Hematopoietic multipotent progenitor cell treated with erythropoietin and hydrocortisone succinate and interleukin-3 and kit ligand, for 8 days (in vitro differentiated cells): ENCODE measurements around the gene GPC6.

Experiments used
- DNase-seq: peaks from one replicate; pipeline ENCODE4 v3.0.0-alpha.2; 2015

GPC6 gene

DNA sequence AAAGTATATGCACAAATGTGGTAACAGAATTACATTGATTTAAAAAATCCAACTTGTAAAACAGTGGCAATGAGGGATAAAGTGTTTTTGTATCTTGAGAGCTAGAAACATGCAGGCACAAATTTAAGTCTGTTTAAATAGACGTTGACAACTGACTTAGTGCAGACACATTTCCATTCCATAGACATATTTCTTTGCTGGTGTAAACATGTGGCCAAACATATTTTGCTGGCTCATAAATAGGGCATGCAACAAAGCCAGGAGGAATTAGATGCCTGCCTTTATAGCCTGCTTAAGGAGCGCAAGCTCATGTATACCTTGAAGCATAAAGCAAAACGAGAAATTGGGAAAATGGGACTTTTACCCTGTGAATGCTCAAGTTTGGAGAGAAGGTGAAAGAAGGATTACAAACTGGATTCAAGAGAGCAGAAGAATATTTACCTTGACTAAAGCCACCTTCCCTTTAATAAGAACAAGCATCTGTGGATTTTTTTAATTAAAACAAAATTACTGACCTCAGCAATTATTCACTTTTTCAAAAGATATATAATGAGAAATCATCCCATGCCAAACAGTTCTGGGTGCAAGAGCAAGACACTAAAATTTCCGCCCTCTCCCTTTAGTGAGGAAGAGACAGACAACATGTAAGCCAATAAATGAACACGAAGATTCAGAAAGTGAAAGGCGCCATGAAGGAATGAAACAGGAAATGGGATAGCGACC lies 1181.9 kb downstream of the GPC6 start:
- no peak for DNase-seq

GRCh38 chr13:94411747-94412146 lies 1185.1 kb downstream of the GPC6 start:
- no peak for DNase-seq

DNA sequence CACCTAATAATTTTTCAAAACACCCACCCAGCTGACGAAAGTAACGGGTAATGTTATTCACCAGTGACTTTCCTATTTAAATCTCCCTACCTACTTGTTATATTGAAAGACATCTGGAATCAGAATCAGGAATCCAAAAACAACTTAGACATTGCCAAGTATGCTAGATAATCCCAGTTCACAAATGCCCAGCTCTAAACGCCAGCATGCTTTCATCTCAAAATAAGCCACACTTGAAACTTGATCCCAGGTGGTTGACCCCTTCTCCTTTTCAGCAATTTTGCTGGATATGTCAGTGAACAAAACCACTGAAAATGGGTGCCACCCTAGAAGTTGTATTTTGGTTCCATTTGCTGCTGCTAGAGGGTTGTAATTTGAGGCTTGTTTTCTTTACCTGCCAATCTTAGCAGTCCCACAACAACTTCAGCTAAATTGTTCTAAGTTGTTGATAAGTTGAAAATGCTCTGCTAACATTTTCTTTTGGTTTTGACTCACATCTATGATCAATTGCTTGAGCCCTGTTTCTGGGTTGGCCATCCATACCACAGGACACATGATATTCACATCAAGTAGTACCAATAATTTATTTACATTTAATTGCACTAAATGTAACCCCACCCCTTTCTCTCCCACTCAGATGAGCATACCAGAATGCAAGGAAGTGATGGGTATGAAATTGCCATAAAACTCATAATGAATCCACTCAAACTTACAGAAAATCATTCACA lies 1186.4 kb downstream of the GPC6 start:
- DNase-seq: no peak

DNA sequence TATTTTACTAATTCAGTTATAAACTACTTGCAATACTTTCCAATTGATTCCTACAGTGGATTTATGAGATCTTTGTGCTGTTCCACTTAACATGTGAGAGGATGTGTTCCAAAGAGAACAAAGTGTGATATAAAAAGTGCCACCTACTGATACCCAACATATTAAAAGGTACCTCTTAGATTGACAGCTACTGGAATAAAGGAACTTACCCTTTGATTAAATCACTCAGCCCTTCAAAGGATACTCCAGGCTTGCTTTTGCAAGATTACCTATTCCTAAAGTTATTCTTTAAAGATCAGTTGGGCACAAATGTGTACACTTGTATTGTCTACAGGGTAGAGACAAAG lies 1187.0 kb downstream of the GPC6 start:
- no peak for DNase-seq

DNA sequence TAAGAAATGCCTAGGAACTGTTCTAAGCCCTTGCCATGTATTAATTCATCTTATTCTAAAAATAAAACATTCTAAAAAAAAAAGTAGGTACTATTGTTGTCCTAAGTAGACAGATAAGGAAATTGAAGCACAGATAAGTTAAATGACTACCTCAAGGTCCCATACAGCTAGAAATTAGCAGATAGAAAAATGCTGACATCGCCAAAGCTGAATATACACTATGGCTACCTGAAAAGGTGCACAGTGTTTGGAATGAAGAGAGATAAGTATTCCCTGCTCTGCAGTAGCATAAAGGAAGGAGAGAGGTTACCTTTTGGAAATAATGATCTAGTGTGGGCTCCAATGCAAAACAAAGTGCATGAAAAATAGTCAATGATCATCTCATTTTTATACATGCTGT lies 1187.5 kb downstream of the GPC6 start:
- DNase-seq: no peak

DNA sequence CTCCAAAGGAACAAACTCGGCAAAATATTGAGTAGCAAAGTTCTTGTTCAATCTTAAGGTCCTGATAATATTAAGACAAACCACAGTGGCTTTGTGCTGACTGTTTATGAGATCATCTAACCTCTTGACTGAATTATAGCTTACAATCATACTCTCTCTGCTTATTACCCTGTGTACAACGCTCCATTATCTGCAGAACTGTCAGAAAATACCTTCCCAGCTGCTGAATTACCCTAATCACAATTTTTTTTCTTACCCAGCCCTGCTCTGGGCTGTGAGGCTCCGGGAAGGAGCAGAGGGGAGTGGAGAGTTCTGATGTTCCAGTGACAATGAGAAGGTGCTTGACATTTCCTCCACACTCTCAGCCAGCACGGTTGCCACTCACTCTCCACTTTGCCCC lies 1188.1 kb downstream of the GPC6 start:
- no peak for DNase-seq

GRCh38 chr13:94415500-94416237 lies 1189.1 kb downstream of the GPC6 start:
- no peak for DNase-seq

GRCh38 chr13:94416454-94417080 lies 1190.0 kb downstream of the GPC6 start:
- DNase-seq: peak; percentile 25

DNA sequence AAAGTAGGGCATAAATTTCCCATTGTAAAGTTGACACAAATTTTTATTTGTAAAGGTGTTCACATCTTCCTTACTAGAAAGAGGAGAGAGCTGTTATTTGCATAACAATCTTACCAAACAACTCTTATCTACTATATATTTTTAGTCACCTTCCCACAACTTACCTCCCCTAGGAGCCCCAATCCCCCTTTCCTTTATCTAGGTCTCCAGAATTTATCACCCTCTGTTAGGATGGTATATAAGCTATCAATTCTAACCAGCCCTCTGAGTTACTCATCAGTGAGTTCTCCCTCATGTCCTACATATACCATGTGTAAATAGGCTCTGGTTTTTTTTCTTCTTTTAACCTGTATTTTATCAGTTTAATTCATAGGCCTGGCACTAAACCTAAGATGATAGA lies 1190.7 kb downstream of the GPC6 start:
- DNase-seq: no peak

DNA sequence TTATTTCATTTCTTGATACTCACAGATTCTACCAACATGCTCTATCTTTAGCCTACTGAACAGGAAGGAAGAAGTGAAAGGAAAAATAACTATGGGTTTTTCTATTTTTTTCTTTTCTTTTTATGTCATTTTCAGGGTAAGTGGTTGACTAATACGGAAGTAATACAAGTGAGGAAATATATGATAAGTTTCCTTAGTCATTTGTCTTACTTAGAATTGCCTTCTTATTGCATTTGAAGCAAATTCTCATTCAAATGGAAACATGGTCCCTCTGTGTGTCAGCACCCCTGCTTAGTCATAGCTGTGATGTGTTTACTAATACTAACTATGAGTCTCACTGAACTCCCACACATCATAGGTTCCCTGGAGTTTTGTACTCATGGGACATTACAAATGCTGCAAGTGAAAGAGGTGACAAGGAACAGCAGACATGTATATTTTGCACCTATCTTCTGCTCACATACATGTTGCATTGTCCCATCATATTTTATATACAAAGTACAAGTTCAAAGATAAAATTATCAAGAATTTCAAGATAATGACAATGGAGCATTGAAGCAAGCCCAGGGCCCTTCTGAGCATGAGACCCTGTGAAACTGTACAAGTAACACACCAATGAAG lies 1192.8 kb downstream of the GPC6 start:
- no peak for DNase-seq

DNA sequence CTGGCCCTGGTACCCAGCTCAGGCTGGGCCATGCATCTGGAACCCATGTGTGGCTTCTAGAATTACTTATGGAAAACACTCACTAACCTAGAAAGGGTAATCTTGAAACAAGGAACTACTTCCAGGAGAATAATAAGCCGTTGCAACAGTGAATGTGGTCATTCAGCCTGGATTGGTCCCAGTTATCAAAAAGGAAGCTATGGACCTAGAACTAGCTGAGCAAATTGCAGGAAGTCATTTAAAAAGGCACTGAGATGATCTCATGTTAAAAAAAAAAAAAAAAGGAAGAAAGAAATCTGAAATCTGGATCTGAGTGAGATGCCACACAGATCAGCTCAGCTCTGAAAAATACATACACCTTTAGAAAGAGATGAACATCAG lies 1193.3 kb downstream of the GPC6 start:
- no peak for DNase-seq

DNA sequence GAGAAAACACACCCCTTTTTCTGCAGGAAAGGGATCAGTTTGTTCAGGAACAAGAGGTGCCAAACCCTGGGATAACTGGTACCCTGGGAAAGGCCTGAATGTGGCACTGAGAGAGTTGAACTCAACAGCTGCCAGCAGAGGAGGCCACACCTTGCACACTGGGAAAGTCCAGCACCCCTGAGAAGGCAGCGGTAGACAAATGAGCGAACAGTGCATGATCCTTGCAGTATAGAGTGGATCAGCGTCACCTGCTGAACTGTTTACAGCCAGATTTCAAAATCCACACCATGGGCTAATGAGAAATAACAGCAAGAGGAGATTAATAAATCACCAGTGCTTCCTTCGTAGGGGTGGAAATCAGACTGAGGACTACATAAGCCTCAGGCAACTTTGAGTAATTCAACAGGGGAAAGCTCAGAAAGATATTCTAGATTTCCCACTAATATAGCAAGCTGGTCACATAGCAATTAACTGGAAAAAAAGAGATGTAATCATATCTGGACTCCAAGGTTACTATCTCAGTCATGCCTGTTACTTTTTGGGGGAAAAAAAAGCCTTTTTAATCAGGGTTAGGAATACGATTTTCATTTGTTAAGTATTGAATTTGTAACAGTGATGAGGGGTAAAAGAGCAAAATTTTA lies 1200.8 kb downstream of the GPC6 start:
- DNase-seq: no peak

DNA sequence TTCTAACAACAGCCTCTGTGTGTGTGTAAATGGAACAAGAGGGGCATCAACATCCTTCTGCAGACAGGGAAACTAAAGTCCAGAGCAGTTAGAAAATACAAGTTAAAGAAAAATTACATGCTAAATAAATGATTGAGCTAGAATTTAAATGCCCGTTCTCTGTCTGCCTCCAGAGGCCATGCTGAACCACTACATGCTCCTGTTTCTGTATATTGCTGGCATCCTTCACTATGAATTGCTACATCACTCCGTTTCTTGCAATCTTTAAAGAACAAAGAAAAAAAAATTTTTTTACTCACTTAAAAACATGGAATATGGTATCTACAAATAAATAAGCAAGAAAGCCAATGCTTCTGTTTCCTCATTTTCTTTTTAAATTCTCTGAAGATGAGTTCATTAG lies 1205.0 kb downstream of the GPC6 start:
- no peak for DNase-seq

- DNase-seq: no peak
These were observed 1205.4 kb downstream of the GPC6 start for GRCh38 chr13:94431987-94432386.

DNA sequence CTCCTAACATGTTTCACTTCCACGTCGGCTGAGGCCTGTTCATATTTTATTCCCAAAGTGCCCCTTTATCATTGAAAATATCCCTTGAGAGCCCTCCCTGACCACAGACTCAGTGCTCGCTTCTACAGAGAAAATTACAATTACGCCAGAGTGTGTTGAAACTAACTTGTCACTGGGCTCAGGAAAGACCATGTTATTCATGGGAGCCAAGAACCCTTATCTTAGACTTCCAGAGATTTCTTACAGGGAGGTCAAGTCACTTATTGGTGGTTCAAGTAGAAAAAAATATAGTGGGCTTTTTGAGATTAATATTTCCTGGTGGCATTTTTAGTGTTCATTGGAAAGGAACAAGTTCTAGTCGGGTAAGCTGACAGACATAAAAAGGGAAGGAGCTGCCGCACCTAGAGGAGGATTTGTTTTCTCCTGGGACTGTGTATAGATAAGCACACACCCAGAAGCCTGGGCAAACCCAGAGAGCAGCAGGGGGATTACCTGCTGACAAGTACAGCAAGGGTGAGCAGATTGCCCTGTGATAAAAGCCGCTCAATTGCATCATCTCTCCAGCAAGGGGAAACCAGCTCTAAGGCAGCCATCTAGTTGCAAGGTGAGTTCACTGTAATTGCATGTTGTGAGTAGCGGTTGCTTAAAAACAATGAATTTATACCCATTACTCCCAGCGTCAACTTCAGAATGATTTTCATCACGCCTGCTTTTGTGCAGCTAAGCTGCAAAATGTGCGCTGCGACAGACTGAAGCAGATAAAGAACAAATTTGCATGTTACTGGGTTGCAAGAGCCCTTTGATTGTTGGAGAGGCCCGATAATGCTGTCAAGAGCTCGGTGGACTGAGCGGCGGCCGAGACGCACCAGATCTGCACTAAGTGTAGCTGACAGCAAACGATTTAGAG lies 1206.7 kb downstream of the GPC6 start:
- DNase-seq: peak; percentile 12

DNA sequence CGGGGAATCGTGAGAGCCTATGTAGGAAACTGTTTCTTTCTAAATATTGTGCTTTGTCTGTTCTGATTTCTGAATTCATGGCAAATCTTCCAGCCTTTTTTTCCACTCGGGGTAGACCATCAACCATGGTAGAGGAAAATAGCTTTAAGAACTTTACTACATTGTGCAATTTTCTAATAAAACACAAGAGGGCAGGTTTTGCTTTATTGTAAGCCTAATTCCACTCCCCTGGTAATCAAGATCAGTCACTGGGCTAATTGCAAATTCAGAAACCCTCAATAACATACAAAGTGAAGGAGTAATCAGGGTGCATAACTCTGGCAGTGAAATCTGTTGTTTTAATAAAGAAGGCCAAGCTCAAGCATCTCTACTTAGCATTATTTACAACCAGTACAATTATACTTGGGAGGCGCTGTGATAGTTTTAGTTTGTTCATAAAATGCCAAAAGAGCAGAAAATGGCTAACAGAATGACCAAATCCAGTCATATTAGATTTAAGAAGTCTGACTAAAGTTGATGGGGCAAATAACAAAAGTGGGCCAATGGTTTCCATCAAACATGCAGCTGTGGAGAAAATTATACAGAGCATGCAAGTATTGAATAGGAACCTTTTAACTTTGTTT lies 1209.1 kb downstream of the GPC6 start:
- peak; percentile 72 for DNase-seq

DNA sequence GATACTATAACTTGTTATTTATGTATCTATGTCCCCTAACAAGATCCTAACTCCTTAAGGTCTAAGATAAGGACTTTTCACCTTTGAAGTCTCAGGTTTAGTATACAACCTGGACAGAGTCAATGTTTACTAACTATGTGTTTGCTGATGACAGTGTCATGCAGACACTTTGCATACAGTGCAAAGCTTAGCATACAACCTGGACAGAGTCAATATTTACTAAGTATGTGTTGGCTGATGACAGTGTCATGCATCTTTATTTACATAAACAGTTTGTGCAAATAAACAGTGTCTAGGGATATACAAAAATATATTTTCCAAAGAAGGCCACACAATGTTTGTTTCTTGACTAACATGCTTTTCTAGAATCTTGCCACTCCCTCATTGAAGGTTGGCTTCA lies 1218.2 kb downstream of the GPC6 start:
- no peak for DNase-seq

- DNase-seq: no peak
These were observed 1227.7 kb downstream of the GPC6 start for GRCh38 chr13:94454334-94454733.

DNA sequence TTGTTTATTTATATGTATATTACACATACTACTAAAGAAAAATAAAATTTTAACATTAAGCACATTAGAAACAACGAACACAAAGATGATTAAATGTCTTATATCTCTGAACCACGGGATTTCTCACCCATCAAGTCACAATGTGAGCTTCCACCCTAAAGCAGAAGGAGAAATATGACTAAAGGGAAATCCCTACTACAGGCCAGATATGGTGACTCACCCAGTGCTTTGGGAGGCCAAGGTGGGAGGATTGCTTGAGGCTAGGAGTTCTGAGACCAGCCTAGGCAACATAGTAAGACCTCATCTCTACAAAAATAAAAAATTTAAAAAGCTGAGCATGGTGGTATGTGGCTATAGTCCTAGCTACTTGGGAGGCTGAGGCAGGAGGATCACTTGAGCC lies 1228.3 kb downstream of the GPC6 start:
- no peak for DNase-seq

- DNase-seq: no peak
These were observed 1228.8 kb downstream of the GPC6 start for GRCh38 chr13:94455414-94455813.
